GM18519 (cell line): ENCODE measurements around the gene C10orf105.

Experiments
- ATAC-seq: cut with Tn5 transposase; IDR thresholded peaks from one replicate; pipeline ENCODE4 v1.9.1; 2021; ENCODE audit warnings: mild to moderate bottlenecking, moderate library complexity; ENCODE audit not compliant: unreplicated experiment, low FRiP score

Gene C10orf105, protein sequence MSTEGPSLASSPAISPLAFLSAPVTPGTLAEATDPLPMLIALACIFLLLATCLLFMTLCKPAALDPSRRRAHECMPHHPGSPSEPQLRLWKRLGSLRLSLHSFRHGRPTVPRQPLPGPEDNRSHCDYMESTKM

DNA sequence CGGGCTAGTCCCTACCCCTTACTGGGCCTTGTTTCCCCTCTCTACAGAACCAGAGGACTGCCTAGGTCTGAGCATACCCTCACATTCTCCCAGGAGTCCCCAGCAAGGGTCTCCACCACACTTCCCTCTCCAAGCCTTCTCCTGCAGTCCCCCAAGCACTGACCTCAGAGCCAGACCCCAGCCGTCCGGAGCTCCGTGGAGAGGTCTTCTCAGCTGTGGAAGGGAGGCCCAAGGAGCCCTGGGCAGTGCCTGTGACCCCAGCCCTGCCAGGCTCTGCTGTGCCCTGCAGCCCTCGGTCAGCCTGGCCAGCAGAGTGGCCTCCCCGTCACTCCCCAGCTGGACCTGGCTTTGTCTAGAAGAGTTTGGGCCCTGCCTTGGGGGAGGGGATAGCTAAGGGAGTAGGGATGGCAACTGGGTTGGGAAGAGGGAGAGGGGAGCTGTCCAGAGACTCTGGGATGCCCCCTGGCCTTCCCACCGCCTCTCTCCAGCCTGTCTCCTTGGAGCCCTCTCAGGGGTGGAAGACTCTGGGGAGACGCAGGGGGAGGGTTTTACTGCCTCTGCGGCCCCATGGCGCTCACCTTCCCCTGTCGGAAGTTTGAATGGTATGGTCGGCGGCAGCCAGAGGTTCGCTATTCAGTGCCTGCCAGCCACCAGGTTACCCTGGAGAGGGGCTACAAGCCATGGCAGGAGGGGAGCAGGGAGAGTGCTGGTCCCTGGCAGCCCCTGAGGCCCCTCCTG lies at the start of gene C10orf105:
TSS of gene C10orf105 (minus strand) at position 315 of the 738 bp plus-strand sequence. CDS start 3,441 bp downstream, outside the sequence.
- ATAC-seq = no peak

DNA sequence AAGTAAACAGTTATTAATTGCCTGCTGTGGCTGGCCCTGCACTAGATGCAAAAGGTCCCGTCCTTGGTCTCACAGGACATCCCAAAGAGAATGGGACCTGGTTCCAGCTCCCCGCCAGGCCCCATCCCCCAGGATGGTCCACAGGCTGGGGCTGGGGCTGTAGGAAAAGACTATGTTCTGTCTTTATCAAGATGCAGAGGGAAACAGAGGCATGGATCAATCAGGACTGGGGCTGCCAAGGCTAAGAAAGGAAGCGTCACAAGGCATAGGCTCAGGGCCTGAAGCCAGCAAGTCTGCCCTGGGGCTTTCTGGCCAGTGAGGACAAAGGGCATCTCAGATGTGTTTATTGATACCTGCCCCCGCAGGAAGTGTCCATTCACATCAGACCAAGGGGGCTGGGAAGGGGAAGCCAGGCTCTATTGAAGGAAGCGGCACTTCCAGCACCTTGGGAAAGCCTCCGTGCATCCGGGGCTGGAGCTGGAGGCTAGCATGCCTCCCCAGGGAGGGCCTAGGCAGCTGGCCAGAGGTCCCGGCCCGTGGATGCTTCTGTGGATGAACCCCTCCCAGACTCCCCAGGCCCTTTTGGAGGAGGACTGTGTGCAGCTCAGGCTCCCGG lies 48.0 kb upstream of the C10orf105 start:
- no peak for ATAC-seq

DNA sequence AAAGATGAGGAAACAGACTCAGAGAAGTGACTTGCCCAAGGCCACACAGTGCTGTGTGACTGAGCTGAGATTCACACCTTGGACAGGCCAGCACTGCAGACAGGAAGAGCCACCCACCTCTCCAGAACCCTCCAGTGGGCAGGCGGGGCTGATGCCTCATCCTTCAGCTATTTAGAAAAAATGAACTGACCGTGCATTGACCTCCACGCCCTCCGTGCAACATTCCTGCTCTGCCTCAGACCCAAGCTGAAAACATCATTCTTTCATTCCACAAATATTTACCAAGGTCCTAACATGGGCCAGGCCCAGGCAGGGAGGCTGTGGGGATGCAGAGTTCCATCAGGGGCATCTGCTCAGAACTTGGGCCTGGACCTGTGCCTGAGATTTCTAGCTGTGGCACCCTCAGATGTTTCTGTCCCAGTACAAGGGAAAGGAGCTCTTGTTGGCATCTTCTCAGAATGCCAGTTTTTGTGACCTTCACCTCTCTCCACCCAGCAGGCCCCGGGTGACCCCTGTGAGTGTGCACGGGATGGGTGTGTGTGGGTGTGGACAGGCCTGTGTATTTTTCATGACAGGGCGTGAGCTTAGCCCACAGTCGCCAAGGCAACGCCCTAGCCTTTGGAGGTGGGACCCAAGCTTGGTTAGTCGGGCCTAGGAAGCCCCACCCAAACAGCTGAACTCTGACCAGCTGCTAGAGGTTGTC lies 47.3 kb upstream of the C10orf105 start:
- no peak for ATAC-seq

DNA sequence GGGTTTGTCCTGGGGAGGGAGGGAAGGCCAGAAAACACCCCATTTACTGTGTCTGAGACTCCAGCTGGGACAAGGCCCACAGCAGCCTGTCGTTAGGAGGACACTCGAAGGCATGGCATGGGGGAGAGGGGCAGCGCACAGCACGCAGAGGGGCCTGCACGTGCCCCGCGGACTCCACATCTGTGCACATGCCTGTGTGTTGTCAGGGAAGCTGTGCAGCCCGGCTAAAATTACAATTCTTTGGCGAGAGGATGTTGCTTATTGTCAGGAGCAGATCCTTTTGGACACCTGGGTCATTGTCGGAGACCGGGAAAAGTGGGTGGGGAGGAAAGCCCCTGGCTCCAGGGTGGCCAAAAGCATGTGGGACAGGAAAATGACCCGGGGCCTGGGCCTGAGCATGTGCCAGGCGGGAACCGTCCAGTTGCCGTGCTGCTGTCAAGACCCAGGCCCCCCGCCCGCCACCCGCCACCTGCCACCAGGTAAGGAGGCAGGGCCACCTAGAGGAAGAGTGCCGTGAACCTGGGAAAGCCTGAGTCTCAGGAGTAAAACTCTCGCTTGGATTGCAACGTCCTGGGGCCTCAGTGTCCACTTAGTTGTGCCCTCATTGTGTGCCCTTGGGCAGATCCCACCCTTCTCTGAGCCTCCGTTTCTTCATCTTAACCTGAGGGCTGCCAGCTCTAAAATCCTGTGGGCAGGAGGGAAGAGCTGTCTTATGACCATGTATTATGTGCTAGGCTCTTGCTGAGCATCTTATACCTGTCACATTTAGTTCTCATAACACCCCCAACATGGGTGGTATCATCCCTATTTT lies 46.5 kb upstream of the C10orf105 start:
- no peak for ATAC-seq

DNA sequence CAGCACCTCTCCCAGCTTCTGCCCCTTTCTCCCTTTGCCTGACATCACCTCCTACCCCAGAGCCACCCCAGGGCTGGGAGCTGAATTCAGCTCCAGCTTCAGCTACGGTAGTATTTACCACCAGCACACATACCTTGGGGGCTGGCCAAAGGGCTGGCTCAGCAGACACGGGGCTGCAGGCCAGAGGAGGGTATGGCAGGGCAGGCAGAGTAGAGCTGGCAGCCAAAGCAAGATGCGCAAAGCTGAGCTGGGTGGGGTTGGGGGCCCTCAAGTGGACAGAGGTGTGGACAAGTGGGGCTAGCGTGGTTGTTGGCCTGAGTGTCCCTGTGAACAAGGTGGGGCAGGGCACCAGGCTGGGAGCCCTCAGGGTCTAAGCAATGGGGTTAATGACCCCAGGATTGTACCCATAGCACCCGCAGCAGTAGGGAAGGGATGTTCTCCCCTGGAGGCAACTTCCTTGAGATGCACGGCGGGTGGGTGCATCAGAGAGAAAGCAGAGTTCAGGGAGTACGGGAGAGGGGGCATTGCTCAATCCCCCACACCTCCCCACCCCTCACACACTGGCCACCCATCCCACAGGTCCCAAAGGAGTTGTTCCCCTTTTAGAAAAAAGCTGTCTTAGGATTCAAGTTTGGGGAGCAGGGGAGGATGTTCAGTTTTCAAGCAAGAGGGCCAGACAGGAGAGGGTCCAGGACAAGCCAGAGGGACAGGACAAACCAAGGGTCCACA lies 45.8 kb upstream of the C10orf105 start:
- ATAC-seq = no peak

DNA sequence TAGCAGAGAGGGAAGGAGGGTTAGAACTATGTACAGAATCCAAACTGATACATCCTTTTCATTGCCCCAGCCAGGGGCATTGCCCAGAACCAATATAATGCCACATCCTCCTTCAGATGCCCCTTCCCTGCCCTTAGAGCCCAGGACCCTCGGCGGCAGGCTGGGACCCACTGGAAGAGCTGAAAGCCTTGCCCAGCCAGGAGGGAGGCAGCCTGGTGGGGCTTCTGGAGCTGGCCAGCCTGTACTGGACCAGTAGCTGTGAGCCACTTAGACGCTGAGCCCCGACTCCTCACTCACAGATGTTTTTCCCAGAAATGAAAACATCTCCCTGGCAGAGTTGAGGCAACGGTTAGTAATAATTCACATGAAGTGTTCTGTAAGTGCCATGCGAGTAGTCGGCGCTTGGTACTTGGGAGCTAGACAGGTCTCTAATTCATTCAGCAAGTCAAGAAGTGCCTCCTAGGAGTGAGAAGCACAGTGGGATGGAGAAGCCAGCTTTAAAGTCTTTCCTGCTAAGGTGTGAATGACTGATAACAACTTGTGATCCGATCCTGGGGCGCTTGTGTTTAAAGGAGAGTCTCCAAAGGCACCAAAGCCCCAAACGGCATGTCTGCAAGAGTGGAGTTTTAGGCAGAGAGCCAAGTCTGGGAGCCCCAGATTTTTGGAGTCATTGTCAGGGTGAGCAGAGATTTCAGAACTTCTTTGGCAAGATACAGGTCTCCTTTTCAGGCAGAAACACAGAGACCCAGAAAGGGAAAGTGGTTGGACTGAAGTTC lies 44.0 kb upstream of the C10orf105 start:
- ATAC-seq = no peak

DNA sequence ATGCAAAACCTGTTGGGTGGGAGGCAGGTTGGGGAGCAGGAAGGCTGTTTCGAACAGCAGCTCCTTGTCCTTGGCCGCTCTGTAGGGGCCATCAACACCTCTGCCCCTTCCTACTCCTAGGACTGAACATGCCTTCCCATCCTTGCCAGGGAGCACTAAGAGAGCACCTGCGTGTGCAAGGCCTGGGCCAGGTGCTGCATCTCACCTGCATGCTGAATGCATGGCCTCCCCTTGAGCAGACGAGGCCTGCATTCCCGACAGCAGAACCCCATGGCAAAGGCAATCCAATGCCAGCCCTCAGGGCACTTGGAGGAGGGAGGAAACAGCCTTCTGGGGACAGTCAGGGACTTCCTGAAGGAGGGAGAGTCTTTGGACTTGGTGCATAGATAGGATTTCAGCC lies 42.7 kb upstream of the C10orf105 start:
- ATAC-seq = no peak

DNA sequence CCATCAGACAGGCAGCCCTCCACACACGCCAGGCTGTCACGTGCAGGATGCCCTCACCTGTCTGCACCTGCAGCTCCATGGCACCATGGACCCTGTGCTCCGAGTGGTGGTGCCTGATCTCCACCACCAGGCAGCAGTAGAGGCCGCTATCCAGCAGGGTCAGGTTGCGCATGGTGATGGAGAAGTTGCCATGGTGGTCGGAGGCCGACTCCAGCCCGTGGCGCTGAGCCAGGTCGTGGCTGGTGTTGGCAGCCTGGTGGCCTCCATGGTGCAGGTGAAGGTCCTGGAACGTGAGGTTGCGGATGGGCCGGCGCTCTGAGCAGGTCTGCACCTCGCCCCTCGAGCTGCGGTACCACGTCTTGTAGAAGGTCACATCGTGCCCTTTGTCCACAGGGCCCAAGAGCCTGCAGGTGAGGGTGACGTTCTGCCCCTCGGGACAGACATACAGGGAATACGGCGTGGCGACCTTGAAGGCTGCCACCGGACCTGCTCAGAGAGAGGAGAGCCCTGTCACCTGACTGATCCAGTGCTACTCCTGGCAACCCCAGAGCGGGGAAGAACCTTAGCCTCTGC lies 42.0 kb upstream of the C10orf105 start:
- ATAC-seq = no peak

DNA sequence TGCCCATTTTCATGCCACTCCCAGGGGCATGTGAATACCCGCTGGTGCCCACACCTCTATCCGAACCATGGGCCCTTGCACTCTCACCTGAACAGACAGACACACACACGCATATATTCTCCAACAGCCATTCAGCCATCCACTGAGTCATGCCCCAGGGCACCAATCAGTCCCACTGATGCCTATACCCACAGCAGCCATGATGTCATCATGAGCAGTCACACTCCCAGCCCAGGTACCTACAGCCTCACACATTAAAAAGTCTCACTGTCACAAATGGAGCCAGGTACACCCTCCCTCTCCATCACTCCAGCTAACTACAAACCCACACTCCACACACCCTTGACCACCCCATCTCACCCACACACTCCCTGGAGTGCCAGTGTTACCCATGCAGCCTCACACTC lies 41.5 kb upstream of the C10orf105 start:
- no peak for ATAC-seq

DNA sequence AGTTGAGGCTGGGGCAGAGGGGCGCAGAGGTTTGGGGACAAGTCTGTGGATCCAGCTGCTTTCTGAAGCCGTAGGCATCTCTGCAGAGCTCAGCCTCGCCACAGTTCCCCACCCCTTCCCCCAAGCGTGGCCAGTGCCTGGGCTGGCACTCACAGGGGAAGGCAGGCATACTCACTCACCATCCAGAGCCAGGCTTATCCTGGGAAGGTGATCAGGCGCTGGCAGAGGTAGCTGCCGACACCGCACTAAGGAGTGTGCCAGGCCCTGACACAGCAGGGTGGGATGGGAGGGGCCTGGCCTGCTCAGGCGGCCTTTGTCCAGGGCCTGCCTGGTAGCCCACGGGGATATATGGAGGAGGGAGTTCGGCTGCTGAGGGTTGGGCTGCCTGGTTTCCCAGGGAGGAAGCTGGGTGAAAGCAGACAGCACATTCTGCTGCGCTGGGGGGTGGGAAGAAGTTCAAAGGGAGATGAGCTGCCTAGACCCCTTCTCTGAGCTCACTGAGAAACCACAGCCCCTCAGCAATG lies 37.9 kb upstream of the C10orf105 start:
- ATAC-seq = no peak

DNA sequence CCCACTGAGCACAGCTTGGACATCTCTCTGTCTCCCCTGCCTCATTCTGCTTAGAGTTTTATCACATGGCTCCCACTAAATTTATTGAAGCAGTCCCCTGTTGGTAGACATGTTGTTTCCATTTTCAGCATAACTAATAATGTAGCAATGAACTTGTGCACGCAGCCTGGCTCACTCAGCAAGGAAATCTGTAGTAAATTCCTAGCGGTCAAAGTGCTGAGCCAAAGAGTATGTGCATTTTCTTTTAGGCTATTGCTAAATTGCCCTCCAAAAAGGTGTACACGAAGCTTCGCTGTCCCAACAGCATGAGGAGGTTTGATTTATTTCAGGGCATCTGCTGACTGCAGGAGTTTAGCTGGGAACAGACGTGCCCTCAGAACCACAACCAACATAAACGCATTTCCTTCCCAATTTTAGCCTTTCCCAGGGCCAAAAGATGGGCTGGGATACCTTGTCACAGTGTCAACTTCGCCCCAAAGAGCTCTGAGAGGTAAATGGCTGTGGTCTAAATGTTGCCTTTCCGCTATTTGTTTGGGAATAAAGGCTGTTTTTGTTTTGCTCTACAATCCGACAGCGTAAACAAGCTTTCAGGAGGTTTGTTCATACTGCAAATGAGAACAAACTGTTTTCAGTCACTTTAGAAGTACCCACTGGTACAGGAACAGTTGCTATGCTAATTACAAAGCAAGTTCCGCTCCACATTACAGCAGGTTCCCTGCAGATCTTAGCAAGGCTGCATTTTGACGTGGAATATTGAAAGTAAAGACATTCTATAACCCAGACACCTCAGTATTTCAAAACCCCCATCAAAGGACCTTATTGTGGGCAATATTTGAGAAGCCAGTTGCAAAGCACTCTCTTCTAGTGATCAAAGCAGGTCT lies 37.0 kb upstream of the C10orf105 start:
- no peak for ATAC-seq

DNA sequence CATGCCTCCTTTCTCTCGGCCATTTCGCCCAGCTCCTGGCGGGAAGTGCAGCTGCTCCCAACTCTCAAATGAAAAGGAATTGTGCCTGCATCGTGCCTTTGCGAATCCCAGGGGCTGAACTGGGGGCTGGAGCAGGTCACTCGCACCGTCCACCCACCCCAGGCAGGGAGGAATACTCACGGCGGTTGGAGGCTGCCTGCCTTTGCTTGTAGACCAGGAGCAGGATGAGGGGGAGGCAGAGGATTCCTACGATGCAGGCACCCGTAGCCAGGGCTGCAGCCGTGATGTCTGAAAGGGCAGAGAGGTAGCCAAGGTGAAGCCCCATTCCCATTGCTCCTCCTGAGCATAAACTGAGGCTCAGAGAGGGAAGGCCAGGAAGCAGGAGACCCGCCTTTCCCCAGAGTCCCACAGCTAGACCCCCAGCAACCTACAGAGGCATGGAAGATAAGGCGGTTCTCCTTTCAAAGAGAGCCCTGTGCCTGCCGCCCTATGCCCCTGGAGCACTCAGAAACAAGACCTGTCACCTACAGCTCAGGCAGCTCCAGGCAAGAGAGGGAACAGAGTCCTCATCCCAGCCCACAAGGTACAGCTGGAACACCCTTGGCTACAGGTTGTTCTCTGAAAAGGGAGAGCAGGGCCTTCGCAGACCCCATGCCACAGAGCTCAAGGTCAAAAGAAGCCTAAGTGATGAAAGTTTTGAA lies 35.8 kb upstream of the C10orf105 start:
- ATAC-seq = no peak

DNA sequence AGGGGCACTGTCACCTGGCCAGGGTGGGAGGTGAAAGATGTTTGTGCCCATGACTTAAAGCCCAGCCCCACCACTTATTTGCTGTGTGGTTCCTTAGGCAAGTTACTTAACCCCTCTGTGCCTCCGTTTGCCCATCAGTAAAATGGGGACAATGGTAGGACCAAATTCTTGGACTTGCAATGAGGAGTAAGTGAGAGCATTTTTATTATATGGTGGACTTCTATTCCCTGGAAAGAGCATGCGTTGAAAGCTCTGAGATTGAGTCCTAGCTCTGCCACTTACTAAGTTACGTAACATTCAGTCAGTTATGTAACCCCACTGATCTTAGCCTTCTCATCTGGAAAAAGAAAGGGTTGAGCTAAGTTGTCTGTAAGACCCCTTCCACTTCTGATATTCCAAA lies 35.0 kb upstream of the C10orf105 start:
- no peak for ATAC-seq

DNA sequence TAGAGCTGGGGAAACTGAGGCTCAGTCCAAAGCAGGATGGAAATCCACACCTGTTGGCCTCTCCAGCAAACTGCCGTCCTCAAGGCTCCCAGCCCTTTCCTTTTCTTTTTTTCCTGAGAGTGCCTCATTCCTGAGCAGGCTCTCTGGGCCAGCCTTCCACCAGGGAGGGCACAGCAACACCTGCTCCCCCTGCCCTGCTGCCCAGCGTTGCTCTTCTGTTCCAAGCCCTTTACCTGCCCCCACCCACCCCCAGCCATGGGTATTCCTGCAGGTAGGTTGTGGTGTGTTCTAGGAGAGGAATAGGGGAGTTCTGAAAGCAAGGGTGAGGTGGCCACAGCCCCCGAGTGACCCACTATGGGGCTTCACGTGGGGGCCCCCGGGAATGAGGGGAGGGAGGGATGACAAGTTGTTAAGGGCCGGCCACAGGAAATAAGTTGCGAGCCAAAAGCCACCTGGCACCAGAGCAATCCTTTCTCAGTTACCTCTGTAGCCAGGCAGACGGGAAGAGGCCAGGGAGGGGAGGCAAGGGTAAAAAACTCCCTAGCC lies 34.5 kb upstream of the C10orf105 start:
- ATAC-seq = no peak

DNA sequence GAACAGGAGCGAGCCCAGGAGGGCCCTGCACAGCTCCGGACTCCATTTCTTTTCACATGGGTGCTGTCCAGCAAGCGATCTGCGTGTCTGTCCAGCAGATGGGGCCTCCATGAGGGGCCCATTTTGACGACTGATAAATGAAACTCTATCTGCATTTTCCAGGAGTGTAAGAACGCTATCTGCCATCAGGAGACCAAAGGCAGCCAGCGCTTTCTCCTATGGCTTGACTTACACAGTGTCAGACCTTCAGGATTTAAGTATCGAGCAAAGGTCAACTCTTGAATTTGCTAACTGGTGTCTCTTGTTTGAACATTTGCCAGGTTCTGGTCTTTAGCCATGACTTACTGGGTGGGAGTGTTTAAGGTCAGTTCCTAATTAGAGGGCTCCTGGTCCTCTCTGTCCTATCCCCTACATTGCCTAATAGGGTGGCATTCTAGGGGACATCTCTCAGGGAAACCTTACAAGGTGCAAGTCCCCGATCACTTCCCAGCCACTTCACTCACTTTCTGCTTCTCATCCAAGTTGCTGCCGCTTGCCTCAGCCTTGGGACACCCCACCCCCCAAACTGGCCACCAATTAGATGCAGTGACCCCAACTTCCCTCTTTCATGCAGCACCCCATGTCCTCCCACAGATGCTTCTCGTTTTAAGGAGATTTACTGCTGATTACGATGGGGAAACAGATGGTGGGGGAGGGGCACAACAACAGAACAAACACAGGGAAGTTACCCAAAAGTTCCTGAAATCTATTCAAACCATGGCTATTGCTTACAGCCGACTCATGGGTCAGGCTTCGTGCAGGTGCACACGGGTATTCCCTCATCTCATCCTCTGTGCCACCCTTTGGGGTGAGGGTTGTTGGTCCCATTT lies 33.7 kb upstream of the C10orf105 start:
- ATAC-seq = no peak
